GM19324 (cell line): Measurements from ENCODE around the gene FHIT.

Experiments used
- ATAC-seq: cut with Tn5 transposase; IDR thresholded peaks from one replicate; pipeline ENCODE4 v1.9.1; 2021; ENCODE audit warnings: mild to moderate bottlenecking, moderate library complexity; ENCODE audit not compliant: unreplicated experiment, low FRiP score

Gene FHIT

GRCh38 chr3:60330107-60330506, 921.1 kb downstream of the FHIT start:
- no peak for ATAC-seq

GRCh38 chr3:60325610-60326170, 925.6 kb downstream of the FHIT start:
- ATAC-seq, result no peak

DNA sequence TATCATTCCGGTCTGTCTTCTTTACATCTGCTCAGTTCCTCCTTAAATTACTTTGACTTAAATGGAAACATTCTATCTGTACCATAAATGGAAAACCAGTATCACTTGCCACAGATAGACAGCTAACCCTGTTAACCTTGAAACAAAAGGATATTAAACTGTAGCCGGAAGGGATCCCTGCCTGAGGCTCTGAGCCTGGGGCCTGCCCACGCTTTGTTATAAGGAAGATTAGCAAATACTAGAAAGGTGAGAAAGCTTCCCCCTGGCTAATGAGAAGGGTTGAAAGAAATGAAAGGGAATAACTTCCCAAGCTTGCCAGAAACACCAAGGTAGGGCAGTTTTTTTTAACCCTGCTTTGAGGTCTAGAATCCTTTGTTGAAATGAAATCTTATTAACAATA, 927.6 kb downstream of the FHIT start:
- ATAC-seq, result no peak

GRCh38 chr3:60323180-60323579, 928.1 kb downstream of the FHIT start:
- ATAC-seq, result no peak

DNA sequence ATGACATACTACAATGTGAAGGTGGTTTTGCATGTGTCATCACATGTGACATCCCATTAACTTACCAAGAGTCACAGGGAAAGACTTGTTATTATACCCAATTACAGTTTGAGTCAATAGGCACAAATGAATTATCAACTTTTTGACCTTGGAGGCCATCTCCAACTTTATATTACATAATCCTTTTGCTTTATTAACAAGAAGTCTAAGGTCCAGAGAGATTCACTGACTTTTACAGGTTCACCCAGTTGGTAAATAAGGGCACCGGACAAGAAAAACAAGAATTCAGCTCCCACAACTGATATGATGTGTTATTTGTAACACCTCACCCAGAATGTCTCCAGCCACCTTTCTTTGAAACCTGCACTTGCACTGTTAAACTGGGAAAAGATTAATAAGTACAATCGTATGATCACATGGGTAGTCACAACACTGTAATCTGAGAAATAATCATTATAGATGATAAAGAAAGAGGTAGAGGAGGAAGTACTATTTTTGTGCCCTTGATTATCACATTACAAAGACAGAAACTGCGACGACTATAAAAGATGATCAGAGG, 928.9 kb downstream of the FHIT start:
- ATAC-seq, result no peak

- ATAC-seq, result no peak
Observed at GRCh38 chr3:60319179-60319858, 931.9 kb downstream of the FHIT start.

- no peak for ATAC-seq
Observed at GRCh38 chr3:60316121-60316797, 935.0 kb downstream of the FHIT start.

- no peak for ATAC-seq
Observed at GRCh38 chr3:60313951-60314461, 937.2 kb downstream of the FHIT start.

GRCh38 chr3:60313231-60313798, 937.9 kb downstream of the FHIT start:
- ATAC-seq, result no peak

- ATAC-seq, result no peak
Observed at GRCh38 chr3:60309539-60310268, 941.5 kb downstream of the FHIT start.

GRCh38 chr3:60308808-60309207, 942.4 kb downstream of the FHIT start:
- no peak for ATAC-seq

GRCh38 chr3:60307562-60308199, 943.6 kb downstream of the FHIT start:
- ATAC-seq, result no peak

- ATAC-seq, result no peak
Observed at GRCh38 chr3:60304112-60304511, 947.1 kb downstream of the FHIT start.

DNA sequence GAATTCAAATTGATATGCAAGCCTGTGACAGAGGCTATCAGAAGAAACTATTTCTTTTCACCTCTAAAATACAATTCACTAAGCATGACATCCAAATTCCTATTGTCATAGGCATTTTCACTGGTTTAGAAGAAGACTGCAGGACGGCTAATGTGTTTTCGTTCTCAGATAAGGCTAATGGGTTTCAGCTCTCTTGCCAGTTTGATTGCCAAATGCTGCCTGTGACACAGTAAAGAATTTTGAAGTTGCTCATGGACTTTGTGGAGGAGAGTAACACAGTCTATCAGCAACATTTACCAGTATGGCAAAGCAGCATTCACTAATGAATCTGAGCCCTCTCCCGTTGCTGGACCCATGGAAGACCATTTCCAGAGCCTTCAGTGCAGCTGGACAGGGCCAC, 948.1 kb downstream of the FHIT start:
- no peak for ATAC-seq

DNA sequence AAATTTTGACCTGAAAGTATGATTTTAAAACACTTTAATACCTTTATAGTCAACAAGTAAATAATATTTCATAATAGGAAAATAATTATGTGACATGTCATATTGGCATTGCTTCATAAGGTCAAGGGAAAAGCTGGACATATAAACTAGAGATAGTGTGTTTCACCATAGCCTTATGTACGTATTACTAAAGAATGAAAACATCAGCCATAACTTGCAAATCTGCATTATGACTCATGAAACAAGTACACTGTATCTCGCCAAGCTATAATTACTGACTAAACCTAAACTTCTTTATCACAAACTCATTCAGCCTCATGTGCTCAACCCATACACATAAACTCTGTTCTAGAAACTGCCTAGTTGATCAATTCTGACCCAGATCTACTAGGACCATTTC, 950.1 kb downstream of the FHIT start:
- ATAC-seq, result no peak

DNA sequence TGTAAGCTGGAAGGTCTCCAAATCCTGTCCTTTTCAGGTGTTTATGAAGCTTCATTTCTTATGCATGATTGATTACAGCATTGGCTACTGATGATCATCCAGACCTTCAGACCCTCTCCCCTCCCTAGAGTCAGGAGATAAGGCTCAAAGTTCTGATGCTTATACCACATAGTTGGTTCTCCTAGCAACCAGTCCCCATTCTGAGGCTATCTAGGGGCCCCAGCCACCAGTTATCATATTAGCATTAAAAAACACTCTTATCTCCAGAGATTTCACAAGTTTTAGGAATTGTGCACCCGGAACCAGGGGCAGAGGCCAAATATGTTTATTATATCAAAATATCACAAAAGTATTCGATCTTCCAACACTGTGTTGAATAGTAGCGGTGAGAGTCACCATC, 953.1 kb downstream of the FHIT start:
- ATAC-seq, result no peak

GRCh38 chr3:60294181-60294580, 957.1 kb downstream of the FHIT start:
- no peak for ATAC-seq

GRCh38 chr3:60291115-60291514, 960.1 kb downstream of the FHIT start:
- ATAC-seq, result no peak

DNA sequence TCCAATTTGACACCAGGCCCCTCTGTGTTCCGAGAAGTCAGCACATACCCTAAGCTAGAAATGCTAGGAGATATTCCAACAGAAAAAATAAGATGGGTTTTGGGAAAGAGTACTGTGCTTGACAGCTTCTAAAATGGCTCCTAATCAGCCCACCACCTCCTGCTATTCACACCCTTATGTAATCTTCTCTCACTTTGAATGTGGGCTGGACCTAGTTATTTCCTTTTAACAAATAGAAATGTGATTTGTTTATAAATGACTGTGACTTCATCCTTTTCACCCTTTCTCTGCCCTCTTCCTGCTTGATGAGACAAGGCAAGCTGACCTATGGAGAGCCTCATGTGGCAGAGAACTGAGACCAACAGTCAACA, 961.1 kb downstream of the FHIT start:
- ATAC-seq, result no peak
